Kidney capillary endothelial cell (primary cell): ENCODE measurements around the gene KCNA2.

Source experiments
- DNase-seq: peaks from one replicate; pipeline ENCODE4 v3.0.0-alpha.2; 2018; ENCODE audit warnings: low spot score

Gene KCNA2

DNA sequence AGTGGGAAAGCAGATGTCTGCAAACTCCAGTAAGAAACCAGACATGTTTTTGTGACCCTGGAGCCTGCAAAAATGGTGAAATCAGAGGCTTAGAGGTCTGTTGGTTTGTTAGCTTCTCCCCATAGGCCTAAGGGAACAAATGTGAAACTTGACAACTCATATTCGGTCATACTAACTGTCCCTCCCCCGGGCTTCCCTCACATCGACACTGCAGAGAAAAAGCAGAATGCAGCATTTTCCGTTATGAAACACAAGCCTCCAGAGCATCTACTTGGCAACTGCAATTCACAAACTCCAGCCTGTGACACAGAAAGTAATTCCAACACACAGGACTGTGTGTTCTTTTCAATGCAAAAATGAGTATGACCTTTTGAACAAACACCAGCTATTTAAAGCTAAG, 3.7 kb downstream of the KCNA2 start:
- no peak for DNase-seq

DNA sequence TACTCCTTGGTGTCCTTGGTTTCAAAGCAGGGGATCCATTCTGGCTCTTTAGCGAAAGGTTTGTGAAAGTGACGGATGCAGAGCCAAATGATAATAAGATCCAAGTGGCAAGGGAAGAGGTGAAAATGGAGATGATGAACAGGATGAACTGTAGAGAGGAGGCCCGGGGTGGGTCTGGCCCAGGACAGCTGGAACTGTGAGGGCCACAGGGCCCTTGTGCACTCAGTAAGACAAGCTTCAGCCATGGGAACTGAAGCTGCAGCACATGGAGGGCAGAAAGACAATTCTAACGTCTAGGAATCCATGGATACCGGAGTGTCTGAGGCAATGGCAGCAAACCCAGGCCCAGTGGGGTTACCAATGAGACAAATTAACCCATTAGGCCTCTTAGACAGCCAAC, 4.8 kb downstream of the KCNA2 start:
- DNase-seq, result no peak

DNA sequence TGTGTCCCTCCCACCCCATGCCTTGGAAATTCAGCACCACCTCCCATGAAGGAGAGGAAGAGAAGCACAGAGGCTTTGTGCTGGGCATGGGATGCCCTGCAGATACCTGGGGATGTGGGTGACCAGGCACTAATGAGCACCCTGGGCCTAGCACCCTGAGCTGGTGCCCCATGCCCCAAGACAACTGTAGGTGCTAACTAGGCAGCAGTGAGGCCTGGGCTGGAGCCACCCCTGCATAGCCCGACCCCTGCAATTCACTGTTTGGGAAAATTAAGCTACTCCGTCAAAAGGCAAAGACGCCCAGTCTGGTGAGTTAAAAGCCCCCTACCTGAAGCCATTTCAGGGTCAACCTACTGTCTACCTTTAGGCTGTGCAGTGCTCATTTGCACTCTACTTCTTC, 5.4 kb downstream of the KCNA2 start:
- DNase-seq, result no peak

DNA sequence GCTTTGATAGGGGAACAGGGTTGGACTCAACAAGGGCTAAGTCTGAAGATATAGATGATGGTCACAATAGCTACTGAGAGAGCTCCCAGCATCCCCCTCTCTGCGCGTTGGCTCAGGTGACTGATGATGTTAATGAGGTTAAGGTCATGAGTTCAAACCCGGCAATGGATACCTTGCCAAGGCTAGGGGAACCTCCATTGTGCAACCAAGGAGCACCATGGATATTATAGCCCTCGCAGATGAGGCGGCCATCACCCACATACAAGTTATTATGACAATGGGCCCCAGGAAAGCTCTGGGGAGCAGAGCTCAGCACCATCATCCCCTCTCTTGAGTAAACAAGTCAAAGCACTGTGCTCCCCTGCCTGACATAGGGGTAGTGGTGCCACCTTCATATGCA, 8.2 kb downstream of the KCNA2 start:
- no peak for DNase-seq

DNA sequence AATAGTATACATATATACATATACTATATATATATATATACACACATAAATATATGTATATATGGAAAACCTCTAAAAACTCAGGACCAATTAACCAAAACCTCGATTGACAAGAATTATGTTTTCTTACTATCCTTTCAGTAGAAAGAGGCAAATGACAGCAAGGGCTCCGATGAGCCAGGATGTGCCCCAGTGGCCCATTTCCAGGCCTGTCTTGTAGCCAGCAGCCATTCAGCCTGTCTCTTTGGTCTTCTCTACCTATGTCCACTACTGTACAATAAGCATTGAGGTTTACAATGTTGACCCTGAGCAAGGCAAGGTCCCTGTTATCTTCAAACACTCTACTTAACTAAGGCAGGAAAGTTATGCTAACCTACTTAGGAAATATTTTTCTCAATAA, 9.8 kb downstream of the KCNA2 start:
- DNase-seq, result no peak

DNA sequence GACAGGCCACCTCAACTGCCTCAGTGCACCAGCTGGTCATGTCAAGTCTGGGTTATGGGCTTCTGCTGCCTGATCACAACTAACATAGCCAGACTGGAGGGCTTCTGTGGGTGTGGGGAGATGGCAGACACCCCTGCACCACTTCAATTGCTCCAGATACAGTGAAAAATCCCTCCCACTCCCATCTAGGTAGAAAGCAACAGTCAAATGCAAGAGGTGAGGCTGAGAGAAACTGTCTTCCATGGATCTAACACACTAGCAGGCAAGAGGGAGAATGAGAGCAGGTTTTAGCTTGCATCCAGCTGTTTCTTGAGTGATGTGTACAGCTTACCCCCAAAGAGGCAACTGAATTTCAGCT, 10.8 kb downstream of the KCNA2 start:
- DNase-seq, result no peak

DNA sequence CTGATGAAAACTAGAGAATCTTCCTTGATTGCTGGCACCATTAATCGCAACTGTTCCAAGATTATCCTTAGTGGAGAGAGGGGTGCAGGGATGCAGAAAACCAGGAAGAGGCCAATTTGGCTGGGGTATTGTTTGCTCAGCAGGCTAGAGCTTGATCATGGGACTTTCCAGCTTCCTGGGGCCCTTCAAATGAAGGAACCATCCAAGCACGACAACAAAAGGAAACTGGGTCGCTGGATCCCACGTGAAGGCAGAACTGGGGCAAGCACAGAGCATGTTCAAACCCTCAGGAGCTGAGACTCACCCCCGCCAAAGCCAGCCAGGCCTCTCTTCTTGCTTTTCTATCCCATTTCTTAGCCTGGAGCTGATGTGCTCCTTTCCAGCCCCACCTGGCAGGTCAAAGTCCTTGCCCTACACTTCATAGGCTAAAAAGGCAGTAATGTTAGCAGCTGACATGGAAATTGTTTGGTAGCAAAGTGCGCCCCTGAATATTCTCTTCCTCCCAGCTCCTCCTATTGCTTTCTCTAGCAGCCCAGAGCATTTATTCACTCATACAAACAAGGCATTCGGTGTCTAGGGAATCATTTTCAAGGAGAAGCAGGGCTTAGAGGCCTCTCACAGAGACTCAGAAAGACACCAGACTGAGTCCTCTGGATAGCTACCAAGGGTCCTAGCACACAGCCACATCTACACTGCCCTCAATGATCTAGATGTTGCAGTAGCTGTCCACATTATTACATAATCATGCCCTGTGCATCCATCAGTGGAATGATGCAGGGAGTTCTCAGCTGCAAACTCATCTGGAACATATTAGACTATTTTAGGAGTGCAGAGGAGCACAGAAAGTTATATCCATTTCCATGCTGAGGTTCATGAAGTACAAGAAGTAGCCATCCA, 11.5 kb downstream of the KCNA2 start:
- DNase-seq, result no peak

DNA sequence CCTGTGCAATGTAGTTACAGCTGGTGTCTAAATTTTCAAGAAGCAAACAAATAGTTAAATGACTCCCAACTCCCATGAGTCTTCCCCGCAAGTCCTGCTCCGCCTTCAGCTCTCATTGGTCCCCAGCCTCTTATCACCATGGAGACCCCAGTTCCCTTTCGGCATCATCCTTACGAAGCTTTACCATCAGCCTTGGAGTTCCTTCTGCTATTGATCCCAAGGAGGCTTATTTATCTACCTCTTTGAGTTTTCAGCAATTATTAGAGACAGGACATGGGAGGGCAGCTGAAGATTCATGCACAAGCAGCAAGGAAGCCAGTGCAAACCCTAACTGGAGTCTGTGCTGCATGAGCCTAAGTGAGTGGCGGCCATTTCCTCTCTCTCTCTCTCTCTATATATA, 12.3 kb downstream of the KCNA2 start:
- DNase-seq, result no peak

DNA sequence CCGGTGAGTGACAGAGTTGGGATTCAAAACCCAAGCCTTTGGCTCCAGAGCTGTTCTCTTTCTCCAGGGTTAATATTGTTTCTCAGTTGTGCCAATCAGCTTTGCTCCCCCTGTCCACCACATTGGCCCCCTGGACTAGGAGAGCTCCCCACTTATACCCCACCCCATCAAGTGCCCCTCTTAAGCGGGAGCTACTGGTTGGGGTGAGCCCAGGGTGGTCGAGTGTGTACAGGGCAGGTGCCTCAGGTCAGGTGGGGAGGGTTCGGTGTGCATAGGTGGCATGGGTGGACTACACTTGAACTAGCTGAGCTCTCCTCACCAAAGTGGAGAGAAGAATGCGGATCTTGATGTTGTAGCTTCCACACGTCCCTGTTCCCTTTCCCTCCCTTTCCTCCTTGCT, 14.2 kb downstream of the KCNA2 start:
- no peak for DNase-seq

DNA sequence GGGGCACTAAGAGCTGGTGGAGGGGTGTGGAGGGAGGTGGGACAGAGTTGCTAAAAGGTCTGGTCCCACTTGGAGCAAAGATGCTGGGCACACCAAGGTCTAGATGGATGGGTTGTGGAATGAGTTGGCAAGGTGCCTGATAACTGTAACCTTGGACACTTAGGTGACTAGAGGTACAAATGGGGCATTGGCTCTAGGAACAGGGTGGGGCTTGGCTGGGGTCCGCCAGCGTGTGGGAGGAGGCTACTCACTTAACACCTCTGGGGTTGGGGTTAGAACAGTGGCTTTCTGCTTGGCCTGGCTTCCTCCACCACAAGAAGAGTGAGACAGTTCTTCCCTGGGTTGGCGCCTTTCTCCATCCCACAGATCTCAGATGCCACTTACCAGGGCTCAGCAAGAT, 17.2 kb downstream of the KCNA2 start:
- no peak for DNase-seq

DNA sequence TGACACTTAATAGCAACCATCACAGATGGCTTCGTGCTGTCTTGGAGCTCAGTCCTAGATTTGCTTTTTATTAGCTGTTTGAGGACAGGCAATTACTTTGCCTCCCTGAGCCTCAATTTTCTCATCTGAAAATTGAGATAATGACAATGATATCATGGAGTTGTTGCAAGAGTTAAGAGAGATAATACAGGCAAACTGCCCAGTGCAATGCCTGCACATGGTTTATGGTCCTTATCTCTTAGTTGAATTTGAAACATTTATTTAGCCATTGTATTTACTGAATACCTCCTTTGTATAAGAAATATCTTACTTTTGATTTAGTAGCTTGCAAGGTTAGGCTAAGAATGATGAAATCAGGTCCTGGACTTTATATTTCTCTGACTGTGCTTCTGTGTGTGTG, 17.7 kb downstream of the KCNA2 start:
- no peak for DNase-seq

DNA sequence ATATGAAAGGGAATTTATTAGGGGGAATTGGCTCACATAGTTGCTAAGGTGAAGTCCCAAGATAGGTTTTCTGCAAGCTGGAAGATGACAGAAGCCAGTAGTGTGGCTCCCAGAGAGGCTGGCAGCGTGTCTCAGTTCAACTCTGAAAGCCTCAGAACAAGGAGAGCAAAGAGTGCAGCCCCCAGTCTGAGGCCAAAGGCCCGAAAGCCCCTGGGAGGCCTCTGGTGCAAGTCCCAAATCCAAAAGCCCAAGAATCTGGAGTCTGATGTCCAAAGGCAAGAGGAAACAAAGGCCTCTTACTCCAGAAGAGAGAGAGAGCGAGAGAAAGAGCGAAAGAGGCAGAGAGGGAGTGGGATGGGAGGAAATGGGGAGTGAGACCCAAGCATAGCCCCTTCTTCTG, 18.3 kb downstream of the KCNA2 start:
- DNase-seq, result no peak

DNA sequence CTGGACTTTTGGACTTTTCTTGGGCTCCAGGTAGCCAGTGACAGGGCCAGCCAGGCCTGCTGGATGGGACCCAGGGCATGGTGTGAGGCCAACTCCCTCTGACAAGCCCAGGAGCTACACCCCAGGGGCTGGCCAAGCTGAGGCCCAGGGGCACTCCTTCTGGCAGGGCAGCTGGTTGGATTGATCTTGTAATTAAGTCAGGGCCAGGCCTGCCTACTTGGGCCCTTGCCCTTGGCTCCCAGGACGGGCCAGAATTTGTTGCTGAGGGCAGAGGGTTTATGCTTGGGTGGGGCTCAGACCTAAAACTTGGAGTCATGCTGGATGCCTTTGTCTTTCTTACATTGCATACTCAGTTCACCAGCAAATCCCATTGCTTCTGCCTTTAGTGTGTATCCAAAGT, 20.7 kb downstream of the KCNA2 start:
- DNase-seq, result no peak

DNA sequence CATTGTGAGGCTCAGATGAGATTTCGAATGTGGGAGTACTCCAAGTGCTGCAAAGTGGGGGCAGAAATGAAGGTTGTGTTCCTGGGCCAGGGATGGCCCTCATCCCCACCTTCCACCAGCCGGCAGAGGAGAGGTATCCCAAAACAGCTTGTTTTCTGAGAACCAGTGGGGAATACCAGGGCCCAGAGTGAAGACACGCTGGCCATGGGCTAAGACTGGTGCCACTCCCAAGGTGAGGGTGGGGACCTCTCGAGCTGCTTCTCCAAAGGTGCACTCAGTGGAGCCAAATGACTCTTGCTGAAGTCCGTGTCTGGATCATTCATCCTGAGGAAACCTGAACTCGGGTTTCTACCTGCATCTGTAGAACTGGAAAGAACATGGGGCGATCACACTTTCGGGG, 22.1 kb downstream of the KCNA2 start:
- no peak for DNase-seq

DNA sequence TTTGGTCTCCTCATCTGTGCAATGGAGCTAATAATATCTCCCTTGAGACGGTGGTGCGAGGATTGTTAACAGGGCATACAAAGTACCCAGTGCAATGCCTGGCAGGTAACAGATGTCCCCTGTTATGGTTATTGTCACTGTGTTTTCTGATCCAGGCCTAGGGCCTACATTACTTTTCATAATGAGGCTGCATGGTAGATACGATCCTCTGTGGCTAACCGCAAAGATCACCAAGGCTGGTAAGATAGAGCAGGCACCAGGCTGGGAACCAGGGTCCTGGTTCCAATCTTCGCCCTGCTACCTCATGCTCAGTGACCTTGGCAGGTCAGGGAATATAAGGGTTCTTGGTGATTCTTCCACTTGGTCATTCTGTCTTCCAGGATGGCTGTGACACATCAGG, 22.7 kb downstream of the KCNA2 start:
- DNase-seq, result no peak

DNA sequence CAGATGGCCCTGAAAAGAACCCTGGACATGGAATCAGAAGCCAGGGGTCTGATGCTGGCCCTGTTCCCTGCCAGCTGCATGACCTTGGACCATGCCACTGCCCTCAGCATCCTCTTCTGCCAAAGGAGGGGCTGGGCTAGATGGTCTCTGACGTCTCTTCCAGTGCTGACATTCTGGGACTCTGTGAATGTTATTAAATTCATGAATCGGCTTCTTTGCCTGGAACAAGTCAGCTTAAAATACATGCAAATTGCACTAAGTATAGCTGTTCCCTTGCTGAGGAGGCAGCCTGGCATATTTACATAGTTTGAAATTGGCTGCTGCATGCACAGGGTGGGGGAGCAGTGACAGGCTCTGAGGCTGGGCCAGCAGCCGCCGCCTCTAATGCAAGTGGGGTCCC, 23.8 kb downstream of the KCNA2 start:
- no peak for DNase-seq

DNA sequence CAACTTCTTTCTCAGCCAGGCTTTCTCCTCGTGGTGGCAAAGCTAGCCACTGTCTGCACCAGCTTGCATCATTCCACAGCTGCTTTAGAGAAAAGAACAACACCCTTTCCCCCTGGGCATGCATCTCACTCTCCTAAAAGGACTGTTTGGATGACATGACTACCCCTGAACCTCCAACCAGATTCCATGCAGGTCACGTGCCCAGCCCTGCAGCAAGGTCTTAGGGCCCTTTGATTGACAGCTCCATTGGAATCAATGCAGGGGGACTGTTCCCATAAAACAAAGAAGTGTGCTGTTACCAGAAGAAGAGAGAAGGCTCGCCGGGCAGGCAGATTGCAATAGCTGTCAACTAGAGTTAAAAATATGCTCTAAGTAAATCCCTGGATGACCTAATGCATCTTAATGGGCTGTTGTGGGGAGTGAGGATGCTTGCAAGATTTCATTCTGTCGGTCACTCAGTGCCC, 24.4 kb downstream of the KCNA2 start:
- no peak for DNase-seq

DNA sequence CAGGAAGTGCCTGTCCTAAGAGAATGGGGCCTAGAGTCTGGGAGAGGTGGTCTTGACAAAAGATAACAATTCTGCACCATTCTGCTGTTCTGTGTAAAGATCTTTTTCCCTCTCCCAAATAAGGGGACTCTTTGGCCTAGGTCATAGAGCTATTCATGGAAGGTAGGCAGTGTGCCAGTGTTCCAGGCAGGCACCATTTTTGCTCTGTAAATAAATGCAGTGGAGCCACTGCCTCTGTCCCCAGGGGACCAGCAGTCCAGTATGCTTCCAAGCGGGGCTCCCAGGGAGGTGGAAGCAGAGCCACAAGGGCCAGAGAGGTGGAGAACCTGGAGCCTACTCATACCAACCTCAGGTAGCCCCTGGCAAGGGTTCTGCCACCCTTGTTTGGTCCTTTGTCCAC, 25.9 kb downstream of the KCNA2 start:
- DNase-seq, result no peak

DNA sequence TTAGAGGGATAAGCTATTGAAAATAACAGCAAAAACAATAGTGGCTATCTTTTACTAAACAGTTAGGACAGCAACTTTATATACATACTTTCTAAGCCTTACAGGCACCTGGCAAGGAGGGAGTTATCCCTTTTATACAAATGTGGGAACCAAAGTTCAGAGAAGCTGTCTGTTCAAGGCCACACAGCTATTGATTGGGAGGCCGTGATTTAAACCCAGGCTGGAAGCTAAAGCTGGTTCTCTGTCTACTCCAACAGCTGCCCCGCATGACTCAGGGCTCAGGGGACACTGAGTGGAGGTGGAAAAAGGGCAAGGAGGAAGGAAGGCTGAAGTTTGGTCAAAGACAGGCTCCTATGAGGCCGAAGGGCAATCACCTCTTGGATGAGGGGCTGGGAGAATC, 26.7 kb downstream of the KCNA2 start:
- DNase-seq, result no peak

DNA sequence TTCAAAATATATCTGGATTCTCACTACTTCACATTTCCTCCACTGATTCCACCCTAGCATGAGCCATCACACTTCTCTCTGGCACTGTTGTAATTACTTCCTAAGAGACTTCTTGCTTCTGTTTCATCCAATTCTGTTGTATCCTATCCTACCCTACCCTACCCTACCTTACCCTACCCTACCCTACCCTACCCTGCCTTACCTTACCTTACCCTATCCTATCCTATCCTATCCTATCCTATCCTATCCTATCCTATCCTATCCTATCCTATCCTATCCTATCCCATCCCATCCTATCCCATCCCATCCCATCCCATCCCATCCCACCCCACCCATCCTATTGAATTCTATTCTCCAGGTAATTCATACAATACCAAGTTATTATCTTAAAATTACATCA, 29.7 kb downstream of the KCNA2 start:
- DNase-seq, result no peak

DNA sequence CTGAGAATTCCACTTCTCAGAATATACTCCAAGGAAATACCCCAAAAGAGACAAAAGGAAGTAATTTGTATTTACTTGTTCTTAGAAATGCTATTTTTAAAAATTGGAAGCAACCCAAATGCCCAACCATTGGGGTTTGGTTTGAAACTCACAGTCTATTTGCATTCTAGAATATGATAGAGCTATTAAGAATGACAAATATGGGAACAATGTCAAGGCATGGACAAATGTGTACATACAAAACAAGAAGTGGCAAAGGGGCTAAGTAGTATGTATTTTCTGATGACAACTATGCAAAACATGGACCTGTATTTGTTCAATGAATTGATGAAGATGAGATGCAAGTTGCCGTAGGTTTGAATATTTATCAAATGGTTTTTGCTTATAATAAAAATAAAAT, 32.8 kb downstream of the KCNA2 start:
- no peak for DNase-seq

DNA sequence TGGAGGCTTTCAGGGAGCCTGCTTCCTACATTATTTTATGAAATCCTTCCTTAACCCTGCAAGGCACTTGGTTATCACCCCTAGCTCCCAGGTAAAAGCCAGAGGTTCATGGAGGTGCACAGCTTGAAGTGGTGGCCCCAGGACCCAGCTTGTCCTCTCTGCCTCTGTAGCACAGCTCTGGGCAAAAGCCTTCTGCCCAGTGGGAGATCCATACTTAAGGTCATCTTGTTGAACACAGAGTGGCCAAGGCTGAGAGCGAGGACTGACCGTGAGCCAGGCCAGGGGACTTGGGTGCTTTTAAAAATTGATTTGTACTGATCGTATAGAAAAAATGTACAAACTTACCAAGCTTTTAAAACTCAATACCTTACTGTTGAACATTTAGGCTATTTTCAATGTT, 33.4 kb downstream of the KCNA2 start:
- DNase-seq, result no peak

DNA sequence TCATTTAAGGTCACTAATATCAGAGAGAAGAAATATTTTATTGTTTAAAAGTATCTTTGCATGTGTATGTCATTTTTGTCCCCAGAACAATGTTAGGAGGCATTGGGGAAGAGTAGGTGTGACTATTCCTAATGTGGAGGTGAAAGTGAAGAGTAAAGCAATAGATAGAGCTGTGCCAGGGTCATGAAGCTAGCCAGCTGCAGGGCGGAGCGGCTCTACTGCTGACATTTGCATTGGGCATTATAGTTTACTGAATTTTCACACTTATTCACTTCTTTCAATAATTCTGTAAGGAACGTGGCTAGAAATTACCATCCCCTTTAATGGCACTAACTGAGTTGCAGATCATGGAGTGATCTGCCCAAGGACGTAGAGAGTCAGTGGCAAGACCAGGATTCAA, 35.3 kb downstream of the KCNA2 start:
- no peak for DNase-seq

DNA sequence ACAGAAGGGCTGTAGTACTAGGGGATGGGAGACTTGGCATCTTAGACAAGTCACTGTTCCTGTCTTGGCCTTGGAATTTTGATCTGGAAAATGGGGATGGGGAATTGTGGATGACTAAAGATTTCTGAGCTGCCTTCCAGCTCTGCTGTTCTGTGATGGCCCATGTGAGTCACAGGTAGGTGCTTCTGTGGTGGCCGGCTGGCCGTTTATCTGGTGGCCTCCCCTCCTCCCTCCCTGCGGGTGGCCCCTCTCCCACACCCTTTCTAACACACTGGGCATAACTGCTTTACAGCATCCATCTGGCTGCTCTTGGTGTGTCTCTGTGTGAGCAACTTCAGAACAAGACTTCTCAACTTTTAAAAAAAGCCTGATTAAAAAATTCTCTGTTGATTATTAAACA, 35.9 kb downstream of the KCNA2 start:
- no peak for DNase-seq
